Natural killer cell (primary cell): ENCODE results near the gene SMPD1. TPM values are rescaled to one million over a fixed set of nuclear protein-coding genes. Genes with fewer than 3 reads are reported as not detected.
"Not testable (repeated sequence)": the region's sequence is repeated elsewhere in the genome, so short reads cannot be mapped to it uniquely, and the experiment has no call there.

ENCODE experiments used
- ATAC-seq, 3 donors: fragments of 150-1000 bp in 2 of 3; fragments of 200-7000 bp in 1 of 3; cut with Tn5 transposase; 1 replicate in 1 of 3; 2 replicates in 2 of 3; pipeline ENCODE4 v1.10.0; 2021; ENCODE audit warnings: mild to moderate bottlenecking in 2 of 3, moderate library complexity in 2 of 3
- DNase-seq, 2 donors: peaks; one replicate each; pipeline versions ENCODE4 v3.0.0 to v3.0.0-alpha.2; 2013 to 2021; ENCODE audit warnings: mixed read lengths in 1 of 2
- H3K27ac ChIP-seq: one replicate; pipeline ENCODE4 v1.5.1; 2013; ENCODE audit warnings: mild to moderate bottlenecking, low read length
- H3K27me3 ChIP-seq: one replicate; pipeline ENCODE4 v1.6.1; 2013; ENCODE audit warnings: low read length; ENCODE audit not compliant: control insufficient read depth, insufficient read depth
- H3K36me3 ChIP-seq: one replicate; pipeline ENCODE4 v1.6.1; 2013; ENCODE audit warnings: low read length; ENCODE audit not compliant: control insufficient read depth, insufficient read depth
- H3K4me1 ChIP-seq: one replicate; pipeline ENCODE4 v1.6.1; 2013; ENCODE audit warnings: low read length; ENCODE audit not compliant: control insufficient read depth, insufficient read depth
- H3K4me3 ChIP-seq: one replicate; pipeline ENCODE4 v1.5.1; 2013; ENCODE audit warnings: low read length
- H3K9me3 ChIP-seq: one replicate; pipeline ENCODE4 v1.6.1; 2013; ENCODE audit warnings: low read length; ENCODE audit not compliant: control insufficient read depth, insufficient read depth
- H3K27ac Mint-ChIP-seq, 2 donors: one replicate each; pipeline ENCODE4 v1.8.0; 2022; ENCODE audit warnings: mild to moderate bottlenecking in 2 of 2, mixed read lengths in 2 of 2, moderate library complexity in 1 of 2
- H3K27me3 Mint-ChIP-seq, 2 donors: one replicate each; pipeline ENCODE4 v1.8.0; 2022; ENCODE audit warnings: low read depth in 2 of 2, mixed read lengths in 2 of 2
- H3K36me3 Mint-ChIP-seq: one replicate; pipeline ENCODE4 v1.8.0; 2022; ENCODE audit warnings: mixed read lengths
- H3K4me1 Mint-ChIP-seq, 2 donors: one replicate each; pipeline ENCODE4 v1.8.0; 2022; ENCODE audit warnings: mixed read lengths in 2 of 2
- H3K4me3 Mint-ChIP-seq: one replicate; pipeline ENCODE4 v1.8.0; 2022; ENCODE audit warnings: mild to moderate bottlenecking, moderate library complexity, mixed read lengths
- H3K9me3 Mint-ChIP-seq, 2 donors: one replicate each; pipeline ENCODE4 v1.8.0; 2022; ENCODE audit warnings: mixed read lengths in 2 of 2
- CTCF ChIP-seq: fragments of 200-600 bp; IDR thresholded peaks from one replicate; pipeline ENCODE4 v1.8.0; 2022; ENCODE audit warnings: antibody characterized with exemption
- WGBS: methylation state at CpG from one replicate; pipeline ENCODE4 v1.1.7; 2013; ENCODE audit warnings: missing lambda C conversion rate; ENCODE audit not compliant: insufficient coverage; 5-methylcytosine and 5-hydroxymethylcytosine counted together
- intact Hi-C: fragments of 100-400 bp; cut with micrococcal nuclease; formaldehyde crosslinking; loops from one replicate; pipeline ENCODE4 v1.14.2; 2022
- total RNA-seq, 4 donors: library from RNA; stranded (reverse); fragments of 120-200 nt in 1 of 4; gene quantifications; one replicate each; pipeline versions ENCODE4 v1.2.3 to v1.2.4, GENCODE V29; 2013 to 2022

The SMPD1 gene
- total RNA-seq, 3 donors from 2014 or later (not counting 1 experiment from before 2014, with no cell fraction given), result 52.7 to 63.3 (median 56.1) TPM

GRCh38 chr11:6390718-6391469 lies 620 bp downstream of the SMPD1 start:
- DNase-seq (peak in 1 of 2 donors; percentile 48), ATAC-seq (no peak)
- Mint-ChIP-seq H3K27me3 (no peaks in the 10 kb centered on the region), H3K9me3 (no peaks in the 10 kb centered on the region), H3K4me1 (peaks cover 42% of the 10 kb centered on the region in 2 donors), H3K36me3 (no peaks in the 10 kb centered on the region), H3K27ac (peak overlapping the region; percentile 96 to 98), H3K4me3 (peak overlapping the region; percentile 95)
- Histone ChIP-seq H3K4me3 (peak overlapping the region; percentile 72), H3K36me3 (peaks cover 25% of the 10 kb centered on the region), H3K9me3 (no peaks in the 10 kb centered on the region), H3K4me1 (peaks cover 26% of the 10 kb centered on the region), H3K27ac (peak overlapping the region; percentile 86), H3K27me3 (no peaks in the 10 kb centered on the region)
- intact Hi-C loops, result loop anchor here (1.0 to 10.0 kb wide), 5 partner anchors 11 to 224 kb away; partner anchors contain the start of genes APBB1, ARFIP2, FHIP1B and TAF10
- TF ChIP-seq CTCF, result no peak
- 24% methylated on average over 19 of the region's 19 CpGs for WGBS

GRCh38 chr11:6391537-6392134 lies 1.4 kb downstream of the SMPD1 start:
- DNase-seq (no peak), ATAC-seq (no peak)
- no peak for TF ChIP-seq CTCF
- Mint-ChIP-seq H3K27ac (peak overlapping the region; percentile 96 to 98), H3K4me3 (peak overlapping the region; percentile 95), H3K4me1 (peaks cover 42 to 47% of the 10 kb centered on the region in 2 donors), H3K9me3 (no peaks in the 10 kb centered on the region), H3K27me3 (no peaks in the 10 kb centered on the region), H3K36me3 (no peaks in the 10 kb centered on the region)
- intact Hi-C loops, result loop anchor here (2.0 to 10.0 kb wide), 2 partner anchors 27 to 223 kb away; partner anchors contain the start of genes APBB1, TAF10 and TPP1
- WGBS, result 87% methylated on average over 18 of the region's 18 CpGs
- Histone ChIP-seq H3K36me3 (peaks cover 25% of the 10 kb centered on the region), H3K27me3 (no peaks in the 10 kb centered on the region), H3K9me3 (no peaks in the 10 kb centered on the region), H3K4me3 (no peak overlapping the region), H3K4me1 (peaks cover 26% of the 10 kb centered on the region), H3K27ac (no peak overlapping the region)

DNA sequence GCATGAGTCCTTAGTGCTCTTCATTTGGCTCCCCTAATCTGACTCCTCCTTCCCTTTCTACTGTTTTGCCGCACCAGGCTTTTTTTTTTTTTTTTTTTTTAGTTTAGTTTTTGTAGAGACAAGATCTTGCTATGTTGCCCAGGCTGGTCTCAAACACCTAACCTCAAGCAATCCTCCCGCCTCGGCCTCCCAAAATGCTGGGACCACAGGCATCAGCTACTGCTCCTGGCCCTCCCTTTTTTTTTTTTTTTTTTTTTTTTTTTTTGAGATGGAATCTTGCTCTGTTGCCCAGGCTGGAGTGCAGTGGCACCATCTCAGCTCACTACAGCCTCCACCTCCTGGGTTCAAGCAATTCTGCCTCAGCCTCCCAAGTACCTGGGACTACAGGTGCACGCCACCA lies 2.0 kb downstream of the SMPD1 start:
- peak overlapping the region; percentile 60 to 98 for H3K27ac Mint-ChIP-seq
- not testable (repeated sequence) for H3K27ac ChIP-seq, H3K9me3 Mint-ChIP-seq, H3K36me3 Mint-ChIP-seq, H3K27me3 ChIP-seq, H3K4me3 ChIP-seq, H3K27me3 Mint-ChIP-seq, ATAC-seq, H3K9me3 ChIP-seq
- no CpG with 5 or more reads among the region's 4 CpGs for WGBS
- peaks cover 42 to 47% of the 10 kb centered on the region in 2 donors for H3K4me1 Mint-ChIP-seq
- H3K4me1 ChIP-seq, result peaks cover 26% of the 10 kb centered on the region
- intact Hi-C loops, result loop anchor here (10.0 kb wide), 1 partner anchor 223 kb away; the partner anchor contains the start of genes TAF10 and TPP1
- peak overlapping the region; percentile 61 for H3K4me3 Mint-ChIP-seq
- H3K36me3 ChIP-seq, result peaks cover 25% of the 10 kb centered on the region
- DNase-seq, result peak in 1 of 2 donors; percentile 31

- Histone ChIP-seq H3K27me3 (no peaks in the 10 kb centered on the region), H3K4me3 (no peak overlapping the region), H3K36me3 (peaks cover 25% of the 10 kb centered on the region), H3K9me3 (no peaks in the 10 kb centered on the region), H3K4me1 (peaks cover 26% of the 10 kb centered on the region), H3K27ac (no peak overlapping the region)
- no peak overlapping the region for H3K27ac Mint-ChIP-seq
- H3K4me3 Mint-ChIP-seq, result no peak overlapping the region
- DNase-seq, result no peak
- intact Hi-C loops, result loop anchor here (10.0 kb wide), 1 partner anchor 221 kb away; the partner anchor contains the start of genes TAF10 and TPP1
- H3K36me3 Mint-ChIP-seq, result no peaks in the 10 kb centered on the region
- TF ChIP-seq CTCF, result no peak
- no peaks in the 10 kb centered on the region for H3K9me3 Mint-ChIP-seq
- H3K27me3 Mint-ChIP-seq, result no peaks in the 10 kb centered on the region
- ATAC-seq, result no peak
- WGBS, result 97% methylated on average over 16 of the region's 16 CpGs
- H3K4me1 Mint-ChIP-seq, result peaks cover 33 to 46% of the 10 kb centered on the region in 2 donors
Observed at GRCh38 chr11:6393989-6394670, 3.9 kb downstream of the SMPD1 start.
